NCI-H446 (cell line): Measurements from ENCODE around the gene BMAL1.

Experiments
- DNase-seq, 2 experiments: peaks; one replicate each; lab custom pipeline; 2025; lab: John Stamatoyannopoulos, UW

BMAL1 gene

DNA sequence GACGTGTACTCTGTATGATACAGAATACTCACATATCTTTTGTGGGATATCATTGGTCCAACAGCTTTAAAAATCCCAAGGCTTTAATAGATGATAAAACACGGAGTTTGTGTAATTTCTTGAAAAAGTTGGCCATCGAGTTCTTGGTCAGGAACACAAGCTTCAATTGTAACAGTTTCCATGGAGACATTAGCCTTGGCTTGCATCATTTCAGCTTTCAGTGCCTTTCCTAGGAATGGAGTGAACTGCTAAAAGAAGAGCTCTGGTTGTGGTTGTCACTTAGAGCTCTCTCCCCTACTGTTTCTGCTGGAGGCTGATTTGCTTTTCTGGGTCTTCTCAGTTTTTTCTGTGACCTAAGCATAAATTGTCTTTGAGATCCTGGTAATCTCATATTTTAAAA lies 14.2 kb downstream of the BMAL1 start:
- DNase-seq = no peak

DNA sequence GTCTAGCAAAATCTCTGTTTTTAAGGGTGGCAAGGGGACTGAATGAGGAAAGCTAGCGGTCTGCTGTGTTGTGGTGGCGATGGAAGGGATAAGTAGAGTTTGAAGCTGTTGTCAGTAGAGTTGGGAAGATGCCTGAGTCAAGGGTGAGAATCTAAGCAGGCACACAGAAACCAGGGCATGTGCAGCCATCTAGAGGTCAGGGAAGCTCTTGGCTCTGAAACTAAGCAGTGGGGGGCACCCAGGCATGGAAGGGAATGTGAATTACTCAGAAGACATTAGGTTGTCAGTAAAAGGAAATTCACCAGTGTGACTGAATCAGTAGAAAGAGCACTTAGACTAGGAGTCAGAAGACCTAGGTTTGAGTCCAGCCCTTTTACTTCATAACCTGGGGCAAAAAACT lies 15.4 kb downstream of the BMAL1 start:
- DNase-seq = no peak

DNA sequence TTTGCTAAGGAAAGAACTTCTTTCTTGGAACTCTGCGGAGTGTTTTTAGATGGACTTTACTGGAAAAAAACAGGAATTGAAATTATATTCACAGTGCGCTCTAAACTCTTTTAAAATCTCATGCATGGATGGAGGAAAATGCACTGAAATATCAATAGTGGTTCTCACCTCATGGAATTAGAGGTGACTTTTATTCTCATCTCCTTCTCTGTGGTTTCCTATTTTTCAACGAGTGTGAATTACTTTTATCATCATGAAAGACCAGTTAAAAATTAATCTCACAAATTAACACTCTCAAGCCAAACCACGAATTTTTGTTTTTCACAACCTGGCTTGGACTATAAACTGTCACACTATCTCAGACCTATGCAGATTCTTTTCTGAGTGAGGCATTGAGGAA lies 16.6 kb downstream of the BMAL1 start:
- DNase-seq = no peak

DNA sequence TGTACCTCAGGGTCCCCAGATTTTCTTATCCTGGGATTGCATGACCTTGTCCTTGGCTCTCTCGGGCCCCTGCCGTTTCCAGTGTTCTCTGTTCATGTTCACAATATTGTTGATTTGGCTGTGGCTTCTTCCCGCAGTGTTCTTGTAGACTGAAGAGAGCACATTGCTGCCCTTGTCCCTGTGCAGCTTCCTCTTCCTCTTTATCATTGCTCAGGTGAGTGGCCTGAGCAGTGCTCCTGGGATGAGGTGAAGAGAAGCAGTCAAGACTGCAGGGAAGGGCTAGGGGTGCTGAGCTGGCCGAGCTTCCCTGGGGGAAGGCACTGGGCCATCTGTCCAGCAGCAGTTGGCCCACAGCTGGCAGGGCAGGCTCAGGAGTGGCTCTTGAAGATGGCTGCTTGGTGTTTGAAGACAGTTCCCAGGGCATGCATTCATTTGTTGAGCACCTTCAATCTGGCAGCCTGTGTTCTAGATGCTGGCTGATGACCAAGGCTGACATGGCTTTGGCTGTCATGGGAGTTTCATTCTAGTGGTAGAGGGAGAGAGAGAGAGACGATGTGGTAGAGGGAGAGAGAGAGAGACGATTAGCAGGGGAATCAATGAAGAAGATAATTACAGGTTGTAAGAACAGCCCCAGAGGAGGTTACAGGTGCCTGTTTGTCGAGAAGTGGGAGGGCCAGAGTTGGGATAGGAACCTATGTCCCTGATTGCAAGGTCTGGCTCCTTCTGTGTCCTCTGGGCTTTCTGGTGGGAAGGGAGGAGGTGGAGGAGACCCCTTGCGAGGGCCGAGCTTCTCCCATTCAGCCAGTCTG lies 17.4 kb downstream of the BMAL1 start:
- peak in 1 of 2 experiments; percentile 40 for DNase-seq

DNA sequence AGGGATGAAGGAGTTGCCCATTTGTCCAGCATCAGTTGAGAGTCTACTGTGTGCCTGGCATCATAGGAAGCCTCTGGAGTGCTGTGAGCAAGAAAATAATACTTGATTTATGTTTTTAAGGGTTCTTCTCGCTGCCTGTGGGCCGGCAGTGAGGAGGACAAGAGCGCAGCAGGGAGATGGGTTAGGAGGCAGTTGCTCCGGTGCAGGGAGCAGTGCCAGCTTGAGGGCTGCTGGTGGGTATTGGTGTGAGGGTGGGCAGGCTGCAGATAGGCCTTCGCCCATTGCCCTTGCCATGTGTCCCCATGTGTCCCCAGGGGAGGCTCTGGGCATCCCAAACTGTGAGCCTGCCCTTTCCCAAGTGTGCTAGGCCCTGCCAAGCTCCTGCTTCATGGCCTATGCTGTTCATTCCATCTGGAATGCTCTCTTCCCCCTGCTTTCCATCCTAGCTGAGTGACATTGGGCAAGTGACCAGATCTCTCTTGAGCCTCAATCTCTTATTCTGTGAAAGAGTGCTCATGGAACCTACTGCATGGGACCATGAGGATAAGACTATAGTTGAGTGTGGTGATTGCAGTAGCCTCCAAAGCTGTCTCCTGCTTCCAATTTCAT lies 19.8 kb downstream of the BMAL1 start:
- no peak for DNase-seq

DNA sequence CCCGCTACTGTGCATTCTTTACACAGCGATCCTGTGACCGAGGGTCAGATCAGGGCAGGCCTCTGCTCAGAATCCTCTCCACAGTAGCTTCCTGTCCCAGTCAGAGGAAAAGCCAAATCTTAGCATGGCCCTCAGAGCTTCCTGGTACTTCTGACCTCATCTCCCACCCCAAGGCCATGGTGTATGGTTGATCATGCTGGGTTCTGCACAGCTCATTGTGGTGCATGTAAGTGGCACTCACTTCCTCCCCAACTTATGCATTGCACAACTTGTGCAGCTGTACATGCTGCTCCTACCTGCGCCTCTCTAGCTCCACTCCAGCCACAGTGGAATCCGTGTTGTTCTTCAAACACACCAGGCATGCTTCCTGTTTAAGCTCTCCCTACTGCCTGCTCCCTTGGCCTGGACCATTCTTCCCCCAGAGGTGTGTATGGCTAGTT lies 20.3 kb downstream of the BMAL1 start:
- no peak for DNase-seq

DNA sequence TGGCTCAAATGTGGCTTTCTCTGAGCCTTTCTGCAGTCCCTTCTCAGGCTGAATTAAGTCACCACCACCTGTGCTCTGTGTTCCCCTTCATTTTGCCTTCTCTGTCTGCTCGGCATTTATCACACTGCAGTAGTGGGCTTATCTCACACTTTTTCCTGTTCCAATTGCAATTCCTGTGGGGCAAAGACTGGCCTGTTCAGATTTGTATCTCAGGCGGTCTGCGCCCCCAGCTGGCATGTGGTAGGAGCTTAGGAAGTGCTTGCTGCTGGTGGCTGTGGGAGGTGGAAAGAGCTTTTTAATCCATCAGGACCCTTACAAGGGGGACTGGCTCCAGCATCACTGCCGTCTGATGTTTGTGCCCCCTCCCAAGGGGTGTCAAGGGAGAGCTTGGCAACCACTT lies 21.2 kb downstream of the BMAL1 start:
- DNase-seq = no peak

DNA sequence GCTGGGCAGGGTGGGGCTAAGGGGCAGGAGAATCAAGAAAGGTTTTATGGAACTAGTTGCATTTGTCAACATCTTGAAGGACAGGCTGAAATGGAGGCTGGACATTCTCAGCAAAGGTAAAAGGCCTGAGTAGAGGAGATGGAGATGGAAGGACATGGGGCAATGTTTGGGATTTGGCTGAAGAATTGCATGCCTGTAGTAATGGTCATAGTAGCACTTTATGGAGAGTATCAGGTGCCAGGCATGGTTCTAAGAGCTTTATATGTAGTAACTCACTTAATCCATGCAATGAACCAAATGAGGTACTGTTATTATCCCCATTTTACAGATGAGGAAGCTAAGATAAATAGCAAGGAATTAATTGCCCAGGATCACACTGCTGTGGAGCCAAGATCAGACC lies 23.9 kb downstream of the BMAL1 start:
- no peak for DNase-seq

DNA sequence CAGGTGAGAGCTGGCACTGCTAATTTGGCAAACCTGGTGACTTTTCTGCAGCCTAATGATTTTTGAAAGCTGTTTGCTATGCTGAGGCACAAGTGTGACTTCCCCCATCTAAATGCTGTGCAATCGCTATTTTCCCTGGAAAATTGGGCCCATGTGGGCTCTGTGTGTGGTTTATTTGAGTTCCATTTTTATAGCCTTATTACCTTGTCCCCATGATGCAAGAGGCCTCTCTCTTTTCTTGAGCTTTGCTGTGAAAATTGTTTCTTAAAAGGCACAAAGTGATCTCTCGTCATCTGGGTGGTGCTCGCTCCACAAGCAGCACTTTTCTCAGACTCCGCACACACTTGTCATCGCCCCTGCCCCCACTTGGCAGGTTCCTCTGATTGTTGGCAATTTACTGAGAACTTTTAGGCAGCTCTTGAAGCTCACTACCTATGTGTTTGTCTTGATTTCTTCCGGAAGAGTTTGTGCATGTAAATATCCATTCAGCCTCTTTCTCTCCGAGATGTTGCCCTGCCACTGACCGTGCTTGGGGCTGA lies 24.9 kb downstream of the BMAL1 start:
- no peak for DNase-seq

DNA sequence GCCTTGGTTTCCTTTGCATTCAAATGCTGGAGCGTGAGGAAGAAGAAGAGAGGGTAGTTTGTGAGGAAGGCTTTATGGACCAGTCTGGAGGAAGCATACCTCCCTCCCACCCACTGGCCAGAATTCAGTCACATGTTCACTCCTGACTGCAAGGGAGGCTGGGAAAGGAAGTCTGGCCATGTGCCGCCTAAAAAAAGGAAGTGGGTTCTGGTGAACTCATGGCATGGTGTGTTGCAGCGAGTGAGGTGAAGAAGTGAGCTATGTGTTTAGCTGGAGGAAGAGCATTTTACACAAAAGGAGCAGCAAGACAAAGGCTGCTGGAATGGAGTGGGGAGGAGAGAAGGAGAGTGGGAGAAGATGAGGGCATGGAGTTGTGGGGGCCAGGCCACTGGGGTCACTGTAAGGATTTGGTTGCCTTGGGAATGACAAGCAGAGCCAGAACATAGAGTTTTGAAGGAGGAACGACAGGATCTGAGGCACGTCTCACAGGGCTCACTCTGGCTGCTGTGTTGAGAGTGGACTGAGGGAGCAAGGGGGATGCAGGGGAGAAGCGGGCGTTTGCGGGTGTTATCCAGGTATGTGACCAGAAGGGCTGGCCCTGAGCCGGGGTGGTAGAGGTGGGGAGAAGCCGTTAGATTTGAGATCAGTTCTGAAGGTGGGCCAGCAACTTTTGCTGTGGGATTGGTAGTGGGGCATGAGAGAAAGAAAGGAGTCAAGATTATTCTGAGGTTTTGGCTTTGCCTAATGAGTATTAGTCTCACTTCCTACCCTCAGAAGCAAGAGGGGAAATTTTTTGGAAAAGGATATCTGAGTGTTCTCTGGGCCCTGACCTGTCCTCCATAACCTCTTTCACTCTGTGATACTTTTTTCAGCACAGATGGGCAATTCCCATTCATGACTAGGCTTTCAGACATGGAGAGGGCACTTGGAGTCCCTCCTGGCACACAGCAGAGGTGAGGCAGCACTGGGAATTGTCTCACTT lies 26.4 kb downstream of the BMAL1 start:
- DNase-seq = no peak

DNA sequence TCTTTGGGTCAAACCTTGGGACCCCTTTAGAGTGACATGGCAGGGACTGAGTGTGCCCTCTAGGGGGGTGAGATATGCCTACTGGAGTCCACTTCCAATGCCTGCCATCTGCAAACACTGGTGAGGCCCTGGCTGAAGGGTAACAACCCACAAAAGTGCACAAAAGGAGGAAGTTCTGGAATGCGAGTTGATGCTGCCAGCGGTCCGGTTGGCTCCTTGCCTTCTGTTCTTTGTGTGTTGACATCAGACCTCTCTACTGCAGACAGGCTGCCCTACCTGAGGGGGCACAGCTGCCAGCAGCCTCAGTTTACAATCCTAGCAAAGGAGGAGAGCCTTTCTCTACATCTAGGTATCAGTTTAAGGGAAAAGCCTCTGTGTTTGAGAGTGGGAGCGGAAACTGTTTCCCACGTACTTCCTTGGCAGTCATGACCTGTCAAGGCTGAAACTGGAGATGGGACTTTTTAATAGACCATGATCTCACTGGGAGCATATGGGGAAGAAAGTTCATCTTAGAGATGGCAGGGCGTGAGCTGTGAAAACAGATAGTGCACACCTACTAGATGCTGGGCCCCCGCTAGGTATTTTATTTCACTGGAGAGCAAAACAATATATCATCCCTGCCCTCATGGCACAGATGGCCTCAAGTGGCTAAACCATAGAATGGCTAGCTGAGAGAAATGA lies 27.2 kb downstream of the BMAL1 start:
- no peak for DNase-seq

DNA sequence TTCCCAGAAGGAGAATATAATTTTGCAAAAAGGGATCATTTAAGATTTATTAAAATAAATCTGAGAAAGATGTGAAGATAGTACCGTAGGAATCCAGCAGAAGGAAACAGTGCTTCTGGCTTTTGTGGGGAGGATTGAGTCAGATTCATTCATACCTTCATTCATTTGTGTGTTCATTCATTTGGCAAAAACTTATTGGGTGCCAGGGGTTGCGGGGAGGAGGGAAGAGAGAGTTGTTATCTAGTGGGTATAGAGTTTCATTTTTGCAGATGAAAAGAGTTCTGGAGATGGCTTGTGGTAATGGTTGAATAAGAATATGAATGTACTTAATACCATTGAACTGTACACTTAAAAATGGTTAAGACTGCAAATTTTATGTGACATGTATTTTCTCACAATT lies 31.1 kb downstream of the BMAL1 start:
- no peak for DNase-seq

DNA sequence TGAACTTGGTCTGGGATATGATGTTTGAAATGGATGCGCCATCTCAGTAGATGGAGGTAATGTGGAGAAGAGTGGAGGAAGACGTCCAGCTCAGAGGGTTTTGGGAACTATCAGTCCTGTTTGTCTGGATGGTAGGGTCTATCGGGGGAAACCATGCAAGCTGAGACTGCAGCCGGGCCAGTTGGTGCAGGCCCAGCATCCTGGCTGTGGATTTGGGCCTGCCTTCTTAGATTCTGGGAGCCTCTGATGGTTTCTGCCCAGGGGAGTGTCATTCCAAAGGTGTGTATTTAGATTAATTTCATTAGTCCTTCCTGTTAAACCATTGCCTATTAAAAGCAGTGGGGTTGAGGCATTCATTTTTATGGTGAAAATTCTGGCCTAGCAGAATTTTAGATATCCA lies 31.6 kb downstream of the BMAL1 start:
- DNase-seq = no peak

DNA sequence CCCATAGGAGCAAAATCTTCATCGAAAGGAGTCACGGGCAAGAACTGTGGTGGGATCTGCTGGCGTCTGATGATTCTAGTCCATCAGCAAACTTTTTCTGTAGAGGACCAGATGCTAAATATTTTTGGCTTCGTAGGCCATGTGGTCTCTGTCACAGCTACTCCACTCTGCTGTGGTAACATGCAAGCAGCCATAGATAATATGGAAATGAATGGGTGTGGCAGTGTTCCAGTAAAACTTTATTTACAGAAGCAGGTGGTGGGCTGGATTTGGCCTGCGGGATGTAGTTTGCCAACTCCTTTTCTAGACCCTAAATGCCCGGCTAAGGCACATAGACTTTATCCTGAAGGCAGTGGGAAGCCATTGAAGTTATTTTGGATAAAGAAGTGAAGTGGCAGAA lies 32.9 kb downstream of the BMAL1 start:
- peak in 1 of 2 experiments; percentile 28 for DNase-seq

DNA sequence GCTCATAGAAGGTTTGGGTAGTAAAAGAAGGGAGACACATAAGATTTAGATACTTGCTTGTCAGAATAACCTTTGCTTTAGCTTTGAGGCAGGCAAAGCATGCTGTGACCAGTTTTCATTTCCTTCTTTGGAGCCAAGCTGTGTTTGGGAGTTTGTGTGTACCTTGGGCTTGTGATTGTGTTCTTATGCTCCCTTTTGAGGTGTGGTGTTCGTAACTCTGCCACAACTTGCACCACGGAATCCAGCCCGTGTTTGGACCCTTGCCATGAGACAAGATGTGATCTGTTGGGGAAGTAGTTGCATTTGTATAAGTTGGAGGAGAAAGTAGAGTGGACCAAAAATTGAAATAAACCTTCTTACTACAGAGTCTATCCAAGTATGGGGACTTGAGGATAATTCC lies 34.0 kb downstream of the BMAL1 start:
- no peak for DNase-seq

DNA sequence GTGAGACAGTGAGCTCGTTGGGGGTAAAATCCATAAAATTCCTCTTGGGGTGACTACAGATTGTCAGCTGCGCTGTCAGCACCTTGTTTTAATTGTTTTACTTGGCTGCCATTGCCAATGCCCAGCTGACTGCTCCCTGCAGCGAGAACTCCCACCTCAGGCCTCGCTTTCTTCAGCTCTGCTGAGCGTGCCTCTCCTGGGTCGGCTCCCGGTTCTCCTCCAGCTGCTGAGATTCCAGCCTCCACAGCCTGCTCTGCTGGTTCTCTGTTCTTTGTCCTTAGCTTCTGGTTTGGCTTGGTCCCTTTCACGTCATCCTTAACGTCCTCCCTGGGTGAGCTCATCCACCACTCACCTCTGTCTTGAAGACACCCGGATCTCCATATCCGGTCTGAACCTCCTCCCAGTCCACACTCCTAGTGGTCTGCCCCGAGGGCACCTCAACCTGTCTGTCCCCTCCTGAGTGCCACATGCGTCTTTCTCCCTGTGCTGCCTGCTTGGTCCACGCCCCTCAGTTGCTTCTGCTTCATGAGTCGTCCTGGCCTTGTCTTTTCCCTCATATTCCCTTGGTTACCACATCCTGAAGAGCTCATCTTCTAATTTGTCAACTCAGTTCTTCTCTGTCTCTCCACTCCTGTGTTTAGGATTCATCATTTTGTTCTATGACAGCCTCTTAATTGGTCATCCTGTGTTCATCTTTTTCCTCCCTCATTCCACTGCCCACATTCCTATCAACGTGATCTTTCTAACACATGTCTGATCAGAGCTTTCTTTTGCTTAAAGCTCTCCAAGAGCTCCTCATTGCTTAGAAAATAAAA lies 35.6 kb downstream of the BMAL1 start:
- DNase-seq = no peak

DNA sequence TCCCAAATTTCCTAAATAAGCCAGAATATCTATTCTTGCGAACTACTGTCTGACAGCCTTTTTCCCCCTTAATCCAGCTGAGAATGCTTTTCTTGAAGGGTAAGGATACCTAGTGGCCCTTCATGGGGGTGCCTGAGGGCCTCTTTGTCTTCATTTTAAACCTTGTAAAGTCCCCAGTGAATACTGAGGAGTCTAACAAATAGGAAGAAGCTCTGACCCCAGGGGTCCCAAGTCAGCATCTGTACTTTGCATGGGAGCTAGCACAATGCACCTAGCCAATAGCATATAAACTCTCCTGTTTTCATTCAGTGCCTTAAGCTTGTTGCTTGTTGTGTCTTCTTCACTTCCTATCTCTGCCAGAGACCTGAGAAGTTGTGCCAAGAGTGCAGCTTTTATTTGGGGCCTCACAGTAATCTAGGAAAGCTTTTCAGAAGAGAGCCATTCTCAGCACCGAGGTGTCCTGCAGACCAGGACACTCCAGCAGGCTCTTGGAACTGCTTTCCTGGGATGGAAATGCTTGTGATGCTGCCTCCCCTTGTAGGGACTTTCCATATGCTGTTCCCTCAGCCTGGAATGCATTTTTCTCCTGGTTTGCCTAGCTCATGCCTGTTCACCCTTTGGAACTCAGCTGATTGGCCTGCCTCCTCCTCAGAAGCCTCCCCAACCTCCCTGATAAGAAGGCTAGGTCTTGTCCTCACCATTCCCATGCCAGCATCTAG lies 37.2 kb downstream of the BMAL1 start:
- DNase-seq = no peak

DNA sequence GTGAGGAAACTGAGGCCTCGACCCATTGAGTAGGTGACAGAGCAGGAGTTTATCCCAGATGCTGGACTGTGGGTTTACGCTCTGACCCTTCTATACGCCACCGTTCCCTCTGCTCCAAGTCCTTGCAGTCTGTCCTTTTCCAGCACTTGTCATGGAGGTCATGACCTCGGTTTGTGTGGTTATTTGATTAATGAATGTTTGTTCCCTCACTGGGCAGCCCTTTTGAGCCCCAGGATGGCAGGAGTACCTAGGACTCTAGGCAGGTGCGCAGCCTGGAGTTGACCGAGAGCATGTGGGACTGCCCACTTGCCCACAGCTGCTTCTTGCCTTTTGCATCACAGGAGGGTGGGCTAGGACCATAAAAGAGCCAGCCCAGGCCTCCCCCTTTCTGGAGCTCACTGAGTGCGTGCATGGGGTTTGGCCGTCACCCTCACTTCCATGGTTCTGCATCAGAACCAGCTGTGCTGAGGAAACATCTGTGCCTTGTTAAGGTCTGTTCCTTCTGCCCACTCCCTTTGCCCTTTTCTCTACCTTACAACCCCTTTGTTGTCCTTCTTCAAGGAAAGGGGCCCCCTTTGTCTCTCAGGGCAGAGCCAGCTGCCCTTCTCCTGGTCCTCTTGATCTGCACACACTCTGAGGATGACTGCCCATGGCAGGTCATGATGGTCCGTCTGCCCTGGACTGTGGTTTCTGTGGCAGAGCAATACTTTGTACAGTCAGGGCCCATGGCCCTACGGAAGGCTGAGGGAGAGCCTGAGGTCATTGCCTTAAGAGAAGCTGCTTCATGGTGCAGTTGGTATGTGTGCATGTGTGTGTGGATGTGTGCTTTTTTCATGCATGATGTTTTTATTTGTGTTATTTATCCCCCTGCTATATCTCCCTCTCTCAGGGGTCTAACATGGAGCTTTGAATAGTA lies 38.2 kb downstream of the BMAL1 start:
- DNase-seq = no peak

DNA sequence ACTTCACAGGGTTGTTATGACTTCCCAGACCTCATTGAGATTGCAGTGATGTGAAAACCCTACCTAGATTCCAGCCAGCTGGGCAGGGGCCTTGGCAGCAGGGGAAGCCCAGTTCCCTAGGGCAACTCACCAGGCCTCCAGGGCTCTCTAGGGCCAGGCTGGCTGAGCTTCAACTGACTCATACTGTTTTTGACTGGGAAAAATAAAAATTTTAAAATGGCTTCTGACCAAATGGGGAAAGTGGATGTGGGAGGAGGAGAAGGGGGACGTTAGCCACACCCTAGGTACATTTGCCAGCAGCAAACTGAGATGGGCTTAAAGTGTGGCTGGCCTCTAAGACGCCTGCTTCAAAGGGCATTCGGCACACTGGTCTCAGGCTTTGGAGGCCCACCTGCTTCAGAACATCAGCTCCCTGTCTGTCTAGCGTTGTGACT lies 39.0 kb downstream of the BMAL1 start:
- DNase-seq = peak in 1 of 2 experiments; percentile 74
